HG02763 (cell line): ENCODE results near the gene HDAC4.

Source experiments
- ATAC-seq: cut with Tn5 transposase; IDR thresholded peaks from one replicate; pipeline ENCODE4 v1.9.1; 2021; ENCODE audit warnings: mild to moderate bottlenecking, moderate library complexity; ENCODE audit not compliant: unreplicated experiment

Gene HDAC4

DNA sequence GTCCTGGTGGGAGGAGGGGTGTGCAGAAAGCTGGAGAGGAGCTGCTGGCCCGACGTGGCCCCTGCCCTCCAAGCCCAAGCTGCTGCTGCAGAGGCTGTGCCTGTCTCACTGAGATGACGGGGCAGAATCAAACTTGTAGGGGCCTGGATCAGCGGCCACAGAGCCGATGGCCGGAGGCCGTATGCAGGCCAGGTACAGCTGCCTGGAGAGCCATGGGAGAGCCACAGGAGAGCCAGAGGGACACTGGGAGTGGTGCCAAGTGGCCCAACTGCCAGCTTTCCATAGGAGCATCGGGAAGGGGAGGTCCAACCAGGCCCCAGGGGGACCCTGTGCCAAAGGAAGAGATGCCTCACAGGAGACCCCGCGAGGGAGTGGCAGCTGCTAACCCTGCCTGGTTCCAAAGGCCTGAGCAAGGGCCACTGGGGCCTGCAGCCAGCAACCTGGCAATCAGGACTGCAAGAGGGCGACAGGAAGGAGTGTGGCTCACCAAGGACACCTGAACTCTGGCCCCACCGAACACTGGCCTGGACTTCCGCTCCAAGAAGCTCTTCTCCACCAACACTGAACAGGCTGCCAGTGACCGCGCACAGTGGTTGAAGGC, 70.7 kb downstream of the HDAC4 start:
- ATAC-seq: no peak

DNA sequence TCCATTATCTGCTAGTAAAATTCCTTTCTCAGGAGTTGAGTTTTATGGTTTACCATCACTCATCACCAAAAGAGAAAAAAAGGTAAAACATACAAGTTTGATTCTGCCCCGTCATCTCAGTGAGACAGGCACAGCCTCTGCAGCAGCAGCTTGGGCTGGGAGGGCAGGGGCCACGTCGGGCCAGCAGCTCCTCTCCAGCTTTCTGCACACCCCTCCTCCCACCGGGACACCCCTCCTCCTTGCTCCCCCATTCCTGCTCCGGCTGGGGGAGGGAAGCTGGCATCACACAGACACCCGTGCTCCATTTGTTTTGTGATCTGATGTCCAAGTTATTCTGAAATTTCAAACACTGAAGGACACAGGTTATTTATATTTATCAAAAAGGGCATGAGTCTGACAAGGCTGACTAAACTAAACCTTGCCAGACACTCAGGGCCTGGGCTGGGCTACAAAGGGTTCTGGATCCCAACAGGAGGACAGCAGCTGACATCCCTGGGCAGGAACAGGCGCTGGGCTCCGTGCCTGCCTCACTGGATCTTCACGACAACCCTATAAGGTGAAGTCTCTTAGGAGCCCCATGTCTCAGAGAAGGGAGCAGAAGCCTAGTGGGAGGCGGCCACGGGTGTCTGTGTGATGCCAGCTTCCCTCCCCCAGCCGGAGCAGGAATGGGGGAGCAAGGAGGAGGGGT, 71.4 kb downstream of the HDAC4 start:
- ATAC-seq: no peak

DNA sequence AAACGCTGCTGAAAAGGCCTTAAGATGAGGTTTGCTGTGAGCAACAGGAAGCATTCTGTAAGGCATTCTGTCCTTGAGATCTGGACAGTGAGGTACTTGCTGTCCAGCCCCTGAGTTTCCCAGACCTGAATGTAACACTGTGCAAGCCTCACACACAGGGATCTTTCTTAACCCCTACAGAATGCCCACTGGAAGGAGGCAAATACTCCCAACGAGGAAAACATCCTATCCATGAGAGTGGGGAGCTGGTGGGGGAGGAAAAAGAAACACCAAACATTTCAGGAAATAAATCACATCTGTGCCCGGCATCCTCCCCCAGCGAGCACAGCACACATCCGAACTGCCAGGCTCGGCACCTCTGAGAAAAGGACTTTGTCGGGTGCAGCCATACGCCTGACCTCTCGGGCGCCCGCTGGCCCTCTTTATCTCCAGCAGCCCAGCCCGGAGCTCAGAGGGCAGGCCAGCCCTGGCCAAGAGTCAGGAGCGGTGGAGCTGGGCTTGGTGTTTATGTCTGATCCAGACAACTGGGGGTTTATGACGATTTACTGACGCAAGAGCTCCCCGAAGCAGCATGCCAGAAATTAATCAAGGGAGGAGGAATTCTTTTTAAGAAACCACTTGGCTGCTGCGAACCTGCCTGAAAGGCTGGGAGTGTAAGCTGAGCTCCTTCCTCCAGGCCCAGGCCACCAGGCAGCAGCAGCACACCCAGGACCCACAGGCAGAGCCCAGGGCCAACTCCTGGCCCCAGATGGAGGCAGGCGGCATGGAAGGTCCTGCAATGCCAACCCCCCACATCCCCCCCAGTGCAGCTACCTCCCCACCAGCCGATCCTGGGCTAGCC, 72.2 kb downstream of the HDAC4 start:
- ATAC-seq: no peak

DNA sequence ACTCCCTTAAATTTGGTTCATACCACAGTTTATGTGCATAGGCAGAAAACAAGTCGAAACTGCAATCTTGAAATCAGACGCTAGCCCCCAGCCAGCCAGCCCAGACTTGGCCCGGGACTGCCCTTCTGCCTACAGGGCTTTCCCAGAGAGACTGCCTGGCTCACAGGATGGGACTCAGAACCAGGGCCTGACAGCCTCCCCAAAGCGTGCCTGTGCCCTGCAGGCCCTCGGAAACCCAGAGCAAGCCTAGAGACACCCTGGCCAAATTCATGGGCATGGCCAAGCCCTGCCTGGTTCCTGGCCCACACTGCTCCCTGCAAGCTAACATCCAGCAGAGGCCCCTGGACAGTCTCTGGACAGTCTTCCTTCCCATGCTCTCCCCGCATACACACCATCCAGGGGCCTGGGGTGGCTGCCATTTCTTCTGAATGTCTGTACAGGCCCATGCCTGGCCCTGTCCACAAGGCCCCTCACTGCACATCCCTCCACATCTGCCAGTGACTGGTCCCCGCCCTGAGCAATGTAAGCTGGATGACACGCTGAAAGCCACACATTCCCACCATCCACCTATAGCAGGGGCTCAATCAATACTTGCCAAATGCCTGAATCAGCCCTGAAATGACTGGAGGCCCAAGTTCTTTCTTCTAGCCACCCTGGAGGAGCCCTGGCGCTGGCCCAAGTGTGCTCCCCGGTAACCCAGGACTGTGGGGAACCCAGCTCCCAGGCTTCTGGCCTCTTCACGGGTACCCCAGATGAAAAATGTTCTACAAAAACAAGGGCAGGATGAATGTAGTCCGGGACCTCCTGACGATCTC, 73.1 kb downstream of the HDAC4 start:
- ATAC-seq: no peak

DNA sequence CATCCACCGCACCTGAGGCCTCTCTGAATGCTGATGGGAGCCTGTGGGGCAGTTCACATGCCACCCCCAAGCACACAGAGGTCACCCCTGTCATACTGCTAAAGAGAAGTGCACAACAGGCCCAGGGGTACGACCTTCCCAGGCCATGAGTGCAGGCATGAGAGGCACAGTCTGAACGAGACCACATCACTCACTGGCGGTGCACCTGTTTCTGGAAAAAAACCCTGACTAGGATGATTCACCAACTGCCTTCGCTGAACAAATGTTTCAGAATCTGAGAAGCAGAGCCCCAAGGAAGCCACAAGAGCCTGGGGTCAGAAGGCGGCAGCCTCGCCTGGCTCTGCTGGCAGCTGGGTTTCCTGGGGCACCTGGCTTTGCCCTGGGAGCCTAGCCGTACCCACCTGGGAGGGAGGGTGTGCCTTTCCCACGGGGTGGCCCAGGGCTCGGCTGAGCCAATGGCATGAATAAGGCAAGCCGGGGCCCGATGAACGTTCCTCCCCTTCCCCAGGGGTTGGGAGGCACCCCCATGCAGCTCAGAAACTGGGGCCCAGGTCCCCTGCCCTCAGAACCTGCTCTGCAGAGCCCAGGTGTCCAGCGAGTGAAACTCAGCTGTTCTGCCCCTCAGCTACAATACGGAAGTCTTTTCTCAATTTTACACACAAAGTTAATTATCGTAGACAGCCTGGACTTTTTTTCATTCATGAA, 73.8 kb downstream of the HDAC4 start:
- ATAC-seq: peak; percentile 48

DNA sequence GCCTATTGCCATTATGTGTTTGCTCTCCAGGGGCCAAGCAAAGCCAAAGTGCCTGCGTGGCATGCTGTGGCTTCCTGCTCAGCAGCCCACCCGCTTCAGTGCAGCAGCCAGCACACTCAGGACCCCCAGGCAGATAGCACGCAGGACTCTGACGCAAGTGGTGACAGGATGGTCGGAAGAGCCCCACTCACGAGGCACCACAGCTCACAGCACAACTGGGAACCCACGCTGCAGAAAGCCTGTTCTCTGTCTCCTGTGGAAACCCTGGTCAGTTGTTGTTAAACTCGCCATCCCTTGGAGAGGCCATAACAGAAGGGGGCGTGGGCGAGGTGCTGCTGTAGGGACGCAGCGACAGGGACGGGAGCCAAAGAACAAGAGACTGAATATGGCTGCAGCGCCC, 76.4 kb downstream of the HDAC4 start:
- no peak for ATAC-seq

DNA sequence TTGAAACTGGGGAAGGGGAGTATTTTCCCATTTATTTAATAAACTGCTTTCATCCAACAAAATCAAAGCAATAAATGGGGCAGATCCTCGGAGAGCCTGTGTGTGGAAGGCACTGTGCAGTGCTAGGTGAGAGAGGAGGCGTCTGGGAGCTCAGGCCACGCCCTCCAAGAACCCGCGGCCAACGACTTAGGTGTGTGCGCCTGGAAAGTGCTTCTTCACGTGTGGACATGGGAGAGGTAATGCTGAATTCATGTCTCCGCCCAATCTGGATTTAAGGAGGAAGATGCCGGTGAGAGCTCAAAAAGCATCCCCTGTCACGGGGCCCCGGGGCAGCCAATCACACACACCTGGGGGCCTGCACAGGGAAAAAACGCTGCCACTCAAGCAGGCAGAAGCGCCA, 77.4 kb downstream of the HDAC4 start:
- no peak for ATAC-seq

DNA sequence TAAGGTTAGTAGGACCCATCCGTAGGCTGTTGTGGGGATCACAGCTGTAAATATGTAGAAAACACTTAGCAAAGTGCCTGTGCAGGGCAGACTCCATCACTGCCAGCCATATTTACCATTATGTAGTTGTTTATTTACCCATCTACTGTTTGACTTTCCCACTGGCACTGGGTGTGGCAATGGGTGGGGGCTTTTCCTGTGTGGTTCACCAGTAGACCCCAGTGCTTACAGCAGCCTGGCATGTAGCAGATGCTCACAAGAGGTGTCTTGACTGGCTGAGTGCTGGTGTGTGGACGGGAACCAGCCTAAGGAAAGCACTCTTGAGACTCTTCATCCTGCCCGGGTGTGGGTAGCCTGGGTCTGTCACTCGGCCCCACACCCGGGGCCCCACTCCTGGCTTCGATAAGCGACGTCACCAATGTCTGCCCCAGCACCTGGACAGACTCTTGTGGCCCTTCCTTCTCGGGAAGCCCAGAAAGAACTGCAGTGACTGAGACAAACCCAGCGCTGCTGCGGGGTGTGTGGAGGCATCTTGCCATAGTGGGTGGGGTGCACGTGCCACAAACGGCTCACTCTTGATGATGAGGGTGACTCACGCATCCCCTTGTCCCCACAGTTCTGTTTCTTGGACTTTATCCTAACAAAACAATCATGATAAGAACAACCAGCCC, 78.3 kb downstream of the HDAC4 start:
- ATAC-seq: no peak

DNA sequence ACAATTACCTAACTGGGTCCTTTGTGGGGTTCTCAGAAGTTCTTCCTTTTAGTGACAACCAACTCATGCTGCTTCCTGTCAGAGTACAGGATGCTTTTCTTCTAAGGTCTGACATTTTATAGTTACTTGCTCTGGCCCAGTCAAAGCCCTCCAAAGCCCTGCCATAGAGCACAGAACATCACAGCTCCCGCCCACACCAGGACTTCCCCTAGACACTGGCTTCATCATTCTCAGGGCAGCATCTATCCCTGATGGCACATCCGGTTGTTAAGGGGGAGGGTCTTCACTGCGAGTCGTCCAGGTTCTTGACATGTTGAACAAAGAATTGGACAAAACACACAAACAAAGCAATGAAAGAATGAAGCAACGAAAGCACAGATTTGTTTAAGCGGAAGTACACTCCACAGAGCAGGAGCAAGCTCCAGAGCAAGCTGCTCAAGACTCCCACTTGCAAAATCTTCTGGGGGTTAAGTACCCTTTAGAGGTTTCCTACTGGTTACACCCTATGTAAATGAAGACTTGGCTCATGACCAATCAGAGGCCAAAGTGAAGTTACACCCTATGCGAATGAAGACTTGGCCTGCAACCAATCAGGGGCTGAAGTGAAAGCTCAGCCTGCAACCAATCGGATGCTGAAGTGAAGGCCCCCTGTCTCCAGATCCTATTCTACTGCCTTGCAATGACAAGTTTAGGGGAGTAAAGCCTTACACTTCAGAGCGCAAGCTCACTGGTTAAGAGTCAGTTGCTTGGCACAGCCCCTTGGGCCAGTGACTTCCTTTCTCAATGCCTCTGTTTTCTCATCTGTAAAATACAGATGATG, 79.0 kb downstream of the HDAC4 start:
- ATAC-seq: no peak

DNA sequence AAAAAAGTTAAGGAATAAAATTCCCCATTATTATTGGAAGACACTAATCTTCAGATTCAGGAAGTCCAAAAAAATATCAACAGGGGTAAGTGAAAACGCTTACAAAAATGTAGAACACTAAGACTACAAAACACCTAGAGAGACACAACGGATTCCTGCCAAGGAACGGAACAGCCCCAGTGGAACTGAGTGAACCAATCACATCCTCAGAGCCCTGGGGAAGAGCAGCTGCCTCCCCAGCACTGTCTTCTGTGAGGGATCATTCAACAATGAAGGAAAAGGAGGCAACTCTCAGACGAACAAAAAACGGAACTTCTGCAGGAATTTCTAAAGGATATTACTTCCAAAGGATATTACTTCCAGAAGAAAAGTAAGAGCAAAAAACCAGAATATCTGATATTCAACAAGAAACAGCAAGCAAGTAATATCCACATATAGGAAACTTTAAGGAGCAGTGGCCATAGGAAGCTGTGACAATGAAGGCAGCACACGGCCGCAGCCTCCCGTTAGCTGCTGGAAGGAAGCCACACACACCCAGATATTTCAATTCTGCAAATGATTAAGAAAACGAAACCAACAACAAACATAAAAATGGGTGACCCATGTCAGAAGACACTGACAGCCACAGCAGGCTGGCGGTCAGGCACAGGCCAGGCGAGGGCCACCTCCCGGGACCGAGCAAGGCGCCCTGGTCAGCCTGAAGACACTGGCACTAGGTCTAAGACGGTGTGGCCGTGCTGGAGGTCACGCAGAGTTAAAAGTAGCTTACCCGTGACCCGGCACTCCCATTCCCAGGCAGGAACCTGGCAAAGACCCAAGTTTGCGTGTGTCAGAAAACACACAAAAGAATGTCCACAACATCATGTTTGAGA, 81.8 kb downstream of the HDAC4 start:
- ATAC-seq: no peak

DNA sequence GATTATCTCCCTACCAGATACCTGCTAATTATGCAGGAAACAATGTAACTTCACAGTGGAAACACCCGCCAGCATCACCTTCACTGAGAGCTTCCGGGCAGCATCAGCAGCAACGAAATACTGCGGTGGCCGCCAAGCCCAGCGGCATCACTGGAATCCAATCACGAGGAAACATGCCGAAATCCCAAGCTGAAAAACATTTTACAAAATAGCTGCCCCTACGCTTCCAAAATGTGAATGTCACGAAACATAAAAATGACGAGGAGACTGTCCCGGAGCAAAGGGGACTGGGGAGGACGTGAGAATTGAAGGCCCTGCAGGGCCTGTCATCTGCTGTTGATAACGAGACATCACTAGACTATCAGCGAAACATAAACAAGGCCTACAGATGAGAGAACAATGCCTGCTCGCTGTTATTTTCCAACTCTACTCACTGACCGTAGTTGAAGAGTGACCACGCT, 82.6 kb downstream of the HDAC4 start:
- ATAC-seq: no peak

DNA sequence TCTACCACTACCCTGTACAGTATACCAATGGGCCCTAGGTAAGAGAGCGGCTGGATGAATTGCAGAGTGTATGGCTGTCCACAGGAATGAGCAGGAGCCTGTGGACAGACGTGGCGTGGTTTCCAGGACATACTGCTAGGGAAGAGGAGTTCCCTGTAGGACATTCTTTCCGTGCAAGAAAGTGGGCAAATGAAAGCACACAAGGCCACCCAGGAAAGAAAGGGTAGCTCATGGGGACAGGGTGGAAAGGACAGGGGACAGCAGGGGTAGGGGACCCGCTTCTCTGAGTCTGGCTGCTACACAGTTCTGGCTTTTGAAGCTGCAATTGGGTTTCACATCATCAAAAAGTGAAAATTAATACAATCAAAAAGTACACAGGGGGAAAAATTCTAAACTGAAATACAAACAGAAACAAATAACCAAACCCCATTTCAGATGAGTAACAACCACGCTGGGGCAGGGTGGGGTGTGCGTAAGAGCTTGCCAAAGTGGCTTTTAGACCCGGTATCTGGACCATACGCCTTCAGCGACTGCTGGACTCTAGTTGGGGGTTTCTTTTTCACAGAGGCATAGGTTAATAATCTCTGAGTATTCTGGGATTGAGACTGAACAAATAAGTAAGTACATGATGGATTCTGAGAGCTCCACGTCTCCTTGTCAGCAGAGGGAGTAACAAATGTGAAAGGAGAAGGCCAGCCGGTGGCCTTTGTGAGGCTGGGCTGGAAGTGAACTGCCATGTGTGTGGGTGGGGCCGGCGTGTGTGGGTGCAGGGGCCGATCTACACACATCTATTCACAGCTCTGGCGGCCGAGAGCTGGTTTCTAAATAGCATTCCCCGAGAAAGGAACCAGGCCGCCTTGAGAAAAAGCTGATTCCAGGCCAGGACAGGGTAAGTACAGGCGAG, 84.0 kb downstream of the HDAC4 start:
- no peak for ATAC-seq

DNA sequence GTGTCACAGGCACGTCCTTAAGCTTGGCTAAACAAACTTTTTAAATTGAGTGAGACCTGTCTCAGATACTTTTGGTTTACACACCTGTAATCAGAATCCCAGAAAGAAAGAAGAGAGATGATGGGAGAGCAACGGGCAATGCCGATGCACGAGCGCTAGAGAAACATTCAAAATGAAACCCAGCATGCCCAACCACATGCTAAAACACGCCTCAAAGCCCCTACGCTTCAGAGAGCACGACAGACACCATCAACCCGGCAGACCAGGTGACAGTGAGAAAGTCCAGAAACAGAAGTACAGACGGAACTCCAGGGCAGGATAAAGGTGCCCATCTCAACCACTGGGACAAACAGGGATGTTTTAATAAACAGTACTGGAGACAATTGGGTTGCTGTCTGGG, 85.5 kb downstream of the HDAC4 start:
- no peak for ATAC-seq

DNA sequence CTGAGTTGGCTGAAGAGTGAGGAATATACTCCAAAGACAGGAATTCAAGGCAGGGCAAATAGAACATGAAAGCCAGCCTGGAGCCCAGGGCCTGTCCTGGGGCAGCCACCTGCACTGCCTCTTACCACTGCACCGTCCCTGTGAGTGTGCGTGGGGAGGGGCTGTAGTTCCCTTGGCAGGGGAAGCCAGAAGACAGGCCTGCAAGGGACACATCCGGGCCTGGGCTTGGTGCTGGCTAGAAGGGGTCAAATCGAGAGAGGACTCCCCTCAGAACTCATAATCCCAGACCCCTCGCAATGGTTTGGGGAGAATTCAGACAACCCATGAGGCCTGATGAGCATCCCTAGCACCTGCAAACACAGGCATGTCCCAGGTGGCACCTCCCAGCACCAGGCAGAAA, 87.0 kb downstream of the HDAC4 start:
- ATAC-seq: no peak

DNA sequence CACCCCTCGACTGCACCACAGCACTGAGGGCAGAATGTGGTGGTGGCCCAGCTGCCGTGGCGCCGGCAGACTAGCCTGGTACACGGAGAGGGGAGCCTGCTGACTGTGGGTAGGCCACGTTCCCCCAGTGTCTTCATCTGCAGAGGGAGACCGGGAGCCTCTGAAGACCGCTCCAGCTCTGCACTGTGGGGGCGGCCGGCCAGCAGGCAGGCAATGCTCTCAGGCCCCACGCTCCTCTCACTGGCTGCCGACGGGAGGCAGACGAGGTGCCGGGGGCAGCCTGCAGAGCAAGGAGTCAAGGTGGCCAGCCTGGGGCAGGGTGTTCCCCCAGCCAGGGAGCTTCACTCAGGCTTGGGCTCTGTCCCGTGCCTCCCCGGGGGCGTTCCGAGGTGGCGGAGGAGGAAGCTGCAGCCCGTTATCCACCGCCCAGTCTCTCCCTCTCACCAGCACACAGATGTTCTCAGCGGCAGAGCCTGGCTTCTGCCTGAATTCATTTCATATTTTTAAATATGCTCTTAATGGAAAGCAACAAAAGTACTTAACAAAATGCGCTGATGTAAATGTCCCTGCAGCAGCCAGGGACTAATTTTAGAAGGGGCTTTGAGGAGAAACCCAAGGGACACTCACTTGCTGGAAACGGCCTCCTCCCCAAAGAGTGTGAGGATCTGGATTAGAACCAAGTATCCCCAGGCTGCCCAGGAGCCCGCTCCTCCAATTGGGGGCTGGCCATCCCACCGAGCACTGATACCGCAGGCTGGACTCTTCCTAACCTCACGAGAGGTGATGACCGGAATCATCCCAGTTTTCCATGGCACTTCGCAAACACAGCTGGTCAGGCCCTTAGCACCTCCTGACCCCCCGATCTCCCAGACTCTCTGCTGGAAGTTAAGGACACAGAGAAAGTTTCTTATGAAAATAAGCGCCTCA, 87.8 kb downstream of the HDAC4 start:
- ATAC-seq: no peak

DNA sequence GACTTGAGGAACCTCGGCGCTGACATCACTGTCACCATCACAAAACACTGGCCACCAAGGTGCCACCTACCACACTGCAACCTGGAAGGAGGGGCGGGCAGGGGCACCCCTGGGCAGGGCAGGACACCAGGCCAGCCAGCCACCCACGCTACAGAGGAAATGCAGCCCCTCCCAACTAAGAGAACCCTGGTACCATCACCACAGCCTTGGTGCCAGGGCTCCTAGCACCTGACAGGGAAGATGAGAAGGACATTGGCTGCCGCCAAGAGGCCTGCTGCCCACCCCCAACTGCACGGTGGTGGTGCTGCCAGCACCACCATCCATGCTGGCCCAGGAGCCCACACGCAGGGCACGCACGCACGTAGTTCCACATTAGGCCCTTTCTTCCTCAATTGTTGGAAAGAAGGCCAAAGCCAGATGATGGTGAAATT, 88.7 kb downstream of the HDAC4 start:
- no peak for ATAC-seq
